DND-41 (cell line): ENCODE data around the gene ADAMTS16.

Experiments
- ATAC-seq: fragments of 200-7000 bp; cut with Tn5 transposase; 3 replicates; pipeline ENCODE4 v1.9.1; 2021; ENCODE audit warnings: low read depth; ENCODE audit not compliant: insufficient read depth
- DNase-seq: peaks from one replicate; pipeline ENCODE4 v3.0.0-alpha.2; 2020
- H2AFZ ChIP-seq: 2 replicates; pipeline ENCODE4 v1.6.0; 2012; ENCODE audit warnings: low read depth, low read length
- H3K27ac ChIP-seq: 2 replicates; pipeline ENCODE4 v1.5.1; 2012; ENCODE audit warnings: low read length, inconsistent platforms
- H3K27me3 ChIP-seq: fragments of 200-600 bp; sonication (generic); 2 replicates; pipeline ENCODE4 v1.6.0; 2012; ENCODE audit warnings: low read length, mild to moderate bottlenecking, inconsistent platforms; ENCODE audit not compliant: insufficient read depth, poor library complexity
- H3K36me3 ChIP-seq: 2 replicates; pipeline ENCODE4 v1.5.1; 2012; ENCODE audit warnings: low read length, inconsistent platforms; ENCODE audit not compliant: insufficient read depth
- H3K4me1 ChIP-seq: 2 replicates; pipeline ENCODE4 v1.5.1; 2012; ENCODE audit warnings: mild to moderate bottlenecking, low read length; ENCODE audit not compliant: insufficient read depth
- H3K4me2 ChIP-seq: 2 replicates; pipeline ENCODE4 v1.6.0; 2012; ENCODE audit warnings: mild to moderate bottlenecking, moderate library complexity, low read length, inconsistent platforms; ENCODE audit not compliant: insufficient read depth
- H3K4me3 ChIP-seq, 2 experiments: fragments of 200-600 bp in 1 of 2; shearing (Covaris generic) in 1 of 2; 2 replicates each; pipeline ENCODE4 v1.5.1; 2012 to 2016; ENCODE audit warnings: inconsistent platforms in 2 of 2, low read length in 2 of 2, mild to moderate bottlenecking in 2 of 2, low read depth in 1 of 2, moderate library complexity in 1 of 2
- H3K79me2 ChIP-seq: 2 replicates; pipeline ENCODE4 v1.6.0; 2012; ENCODE audit warnings: low read length, inconsistent platforms; ENCODE audit not compliant: insufficient read depth
- H3K9ac ChIP-seq: 2 replicates; pipeline ENCODE4 v1.6.0; 2012; ENCODE audit warnings: low read depth, mild to moderate bottlenecking, inconsistent platforms, low read length, moderate library complexity
- H3K9me3 ChIP-seq: 2 replicates; pipeline ENCODE4 v1.5.1; 2012; ENCODE audit warnings: low read length, moderate library complexity, mild to moderate bottlenecking, inconsistent platforms; ENCODE audit not compliant: insufficient read depth, severe bottlenecking
- H4K20me1 ChIP-seq: 2 replicates; pipeline ENCODE4 v1.6.0; 2012; ENCODE audit warnings: low read length; ENCODE audit not compliant: insufficient read depth
- CTCF ChIP-seq: IDR thresholded peaks from 2 replicates; pipeline ENCODE4 v1.5.1; 2012; ENCODE audit warnings: borderline replicate concordance, low read length, moderate library complexity, mild to moderate bottlenecking; ENCODE audit not compliant: poor library complexity, severe bottlenecking; ENCODE audit errors: extremely low read depth
- EZH2 ChIP-seq: IDR thresholded peaks from 3 replicates; pipeline ENCODE4 v1.6.1; 2012; ENCODE audit warnings: borderline replicate concordance, low read depth, mild to moderate bottlenecking, moderate library complexity, low read length, inconsistent platforms; ENCODE audit not compliant: severe bottlenecking

The ADAMTS16 gene

GRCh38 chr5:5140479-5141338 lies 579 bp downstream of the ADAMTS16 start:
- Histone ChIP-seq H3K36me3 (no peaks in the 10 kb centered on the region), H3K9me3 (no peaks in the 10 kb centered on the region), H3K4me2 (no peak overlapping the region), H3K27ac (no peak overlapping the region), H3K27me3 (peaks cover 2% of the 10 kb centered on the region), H2AFZ (no peak overlapping the region), H3K79me2 (no peaks in the 10 kb centered on the region), H3K9ac (no peak overlapping the region), H3K4me1 (no peaks in the 10 kb centered on the region), H3K4me3 (no peak overlapping the region), H4K20me1 (no peaks in the 10 kb centered on the region)
- TF ChIP-seq EZH2 (no peak), CTCF (no peak)
- no peak for ATAC-seq
- DNase-seq: no peak

- no peak overlapping the region for H3K9ac ChIP-seq
- no peak overlapping the region for H3K4me3 ChIP-seq
- H3K27ac ChIP-seq: no peak overlapping the region
- peaks cover 2% of the 10 kb centered on the region for H3K27me3 ChIP-seq
- no peak for ATAC-seq
- no peak for DNase-seq
- H2AFZ ChIP-seq: no peak overlapping the region
- H3K36me3 ChIP-seq: no peaks in the 10 kb centered on the region
- H3K9me3 ChIP-seq: no peaks in the 10 kb centered on the region
- H3K79me2 ChIP-seq: no peaks in the 10 kb centered on the region
- no peak overlapping the region for H3K4me2 ChIP-seq
- no peaks in the 10 kb centered on the region for H3K4me1 ChIP-seq
- no peaks in the 10 kb centered on the region for H4K20me1 ChIP-seq
- TF ChIP-seq CTCF (no peak), EZH2 (no peak)
Observed at GRCh38 chr5:5141339-5141599, 1.1 kb downstream of the ADAMTS16 start.

GRCh38 chr5:5141625-5142525 lies 1.7 kb downstream of the ADAMTS16 start:
- Histone ChIP-seq H3K9ac (no peak overlapping the region), H3K27ac (no peak overlapping the region), H4K20me1 (no peaks in the 10 kb centered on the region), H3K9me3 (no peaks in the 10 kb centered on the region), H3K79me2 (no peaks in the 10 kb centered on the region), H3K27me3 (peaks cover 2% of the 10 kb centered on the region), H3K36me3 (no peaks in the 10 kb centered on the region), H3K4me1 (no peaks in the 10 kb centered on the region), H2AFZ (no peak overlapping the region), H3K4me2 (no peak overlapping the region), H3K4me3 (no peak overlapping the region)
- ATAC-seq (peak; percentile 67; the same call in 2 of the 3 replicates), DNase-seq (peak; percentile 47)
- TF ChIP-seq CTCF (peak; percentile 80), EZH2 (no peak)
